Omental fat pad (tissue), 4 donors: ENCODE results near the gene DDRGK1. TPM values are rescaled to one million over a fixed set of nuclear protein-coding genes. Genes with fewer than 3 reads are reported as not detected.
A peak's percentile ranks its signal among the peaks of the same experiment; 100 is the strongest.

ENCODE experiments used
- ATAC-seq: fragments of 150-250 bp; one replicate; pipeline ENCODE4 v1.9.1; 2016; ENCODE audit warnings: mild to moderate bottlenecking, moderate library complexity; ENCODE audit not compliant: low FRiP score
- DNase-seq: peaks from one replicate; pipeline ENCODE4 v3.0.0-alpha.2; 2019; ENCODE audit warnings: low spot score
- CTCF ChIP-seq, 3 donors: fragments of 450-650 bp; IDR thresholded peaks; one replicate each; pipeline ENCODE4 v1.5.1; 2016 to 2017; ENCODE audit warnings: antibody characterized with exemption in 3 of 3, mild to moderate bottlenecking in 3 of 3, moderate library complexity in 2 of 3
- total RNA-seq, 4 donors: library from RNA; depleted of rRNA; stranded (reverse); fragments of >200 nt; gene quantifications; one replicate each; pipeline ENCODE4 v1.1.0, GENCODE V29; 2016

DDRGK1 gene
- total RNA-seq, 4 donors from 2014 or later: 61.5 to 76.5 (median 68.2) TPM

DNA sequence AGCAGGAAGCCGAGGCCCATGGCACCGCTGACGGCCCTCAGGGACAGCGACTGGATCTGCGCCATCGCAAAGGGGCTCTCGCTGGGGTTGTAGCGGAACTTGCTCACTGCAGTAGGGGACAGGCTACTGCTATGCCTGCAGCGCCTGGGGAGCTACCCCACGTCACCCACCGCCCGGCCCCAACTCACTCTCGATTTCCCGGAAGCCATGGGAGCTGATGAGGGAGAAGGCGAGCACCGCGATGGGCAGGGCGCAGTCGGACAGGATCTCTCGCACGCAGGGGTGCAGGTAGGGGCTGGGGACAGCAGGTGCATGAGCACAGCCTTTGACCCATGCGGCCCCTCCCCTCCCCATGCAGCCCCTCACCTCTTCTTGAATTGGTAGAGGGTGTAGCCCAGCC is 24.7 kb upstream of the DDRGK1 start:
- DNase-seq (no peak), ATAC-seq (no peak)

DNA sequence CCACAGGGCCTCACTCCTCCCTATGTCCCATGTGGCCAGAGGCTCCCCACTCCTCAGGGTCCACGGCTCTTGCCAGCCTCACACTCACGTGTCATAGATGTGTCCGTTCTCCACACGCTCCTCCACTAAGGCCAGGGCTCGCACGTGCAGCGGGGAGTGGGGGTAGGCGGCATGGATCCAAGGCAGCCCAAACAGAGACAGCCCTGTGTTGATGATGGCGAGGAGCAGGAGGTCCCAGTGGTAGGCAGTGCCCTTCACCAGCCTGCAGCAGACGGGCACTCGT is 24.2 kb upstream of the DDRGK1 start:
- DNase-seq (no peak), ATAC-seq (no peak)
- TF ChIP-seq CTCF (IDR thresholded peaks at IDR 0.05): no peak

More for the DNA sequence above, 24.7 kb upstream of the DDRGK1 start:
- no peak for TF ChIP-seq CTCF (IDR thresholded peaks at IDR 0.05)

DNA sequence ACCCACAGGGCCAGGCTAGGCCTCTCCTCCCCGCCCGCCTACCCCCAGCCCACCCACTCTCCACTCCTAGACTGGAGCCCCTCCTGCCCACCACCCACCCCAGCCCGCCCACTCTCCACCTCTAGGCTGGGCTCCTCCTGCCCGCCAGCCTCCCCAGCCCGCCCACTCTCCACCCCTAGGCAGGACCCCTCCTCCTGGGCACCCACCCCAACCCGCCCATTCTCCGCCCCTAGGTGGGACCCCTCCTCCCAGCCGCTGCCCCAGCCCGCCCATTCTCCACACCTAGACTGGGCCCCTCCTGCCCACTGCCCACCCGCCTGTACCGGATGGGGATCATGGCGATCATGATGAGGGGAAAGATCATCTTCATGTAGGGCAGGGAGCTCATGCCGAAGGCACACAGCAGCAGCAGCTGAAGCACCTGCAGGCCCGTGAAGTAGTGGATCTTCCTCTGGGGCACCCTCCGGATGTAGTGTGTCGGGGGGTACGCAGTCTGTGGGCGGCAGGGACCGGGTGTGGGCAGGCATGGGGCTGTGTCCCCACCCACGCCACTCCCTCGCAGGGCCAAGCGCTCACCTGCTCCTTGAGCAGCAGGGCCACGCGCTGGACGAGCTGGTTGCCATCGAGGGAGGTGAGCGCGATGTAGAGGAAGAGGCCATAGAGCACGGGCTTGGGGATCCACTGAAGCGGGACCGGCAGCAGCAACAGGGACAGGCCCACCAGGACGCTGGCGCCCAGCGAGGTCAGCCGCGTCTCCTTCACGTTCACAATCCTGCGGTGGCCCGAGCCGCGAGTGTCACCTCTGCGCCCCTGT is 23.7 kb upstream of the DDRGK1 start:
- DNase-seq (no peak), ATAC-seq (no peak)
- no peak for TF ChIP-seq CTCF (IDR thresholded peaks at IDR 0.05)

DNA sequence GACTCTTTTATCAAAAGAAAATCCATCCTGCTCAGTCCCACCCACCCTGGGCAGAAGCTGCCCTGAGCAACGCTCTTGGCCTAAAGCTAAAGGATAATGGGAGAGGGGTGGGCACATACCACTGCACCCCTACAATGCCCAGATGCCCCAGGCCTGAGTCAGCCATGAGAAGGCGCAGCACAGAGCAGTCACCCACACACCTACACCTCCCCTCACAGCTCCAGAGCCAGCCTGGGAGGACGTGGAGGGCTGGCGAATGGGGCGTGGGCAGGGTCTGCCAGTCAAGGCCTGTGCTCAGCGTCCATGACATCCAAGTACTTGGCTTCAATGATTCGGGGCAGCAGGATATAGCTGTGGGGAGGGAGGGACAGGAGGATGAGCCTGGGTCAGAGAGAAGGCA is 23.0 kb upstream of the DDRGK1 start:
- DNase-seq: no peak
- no peak for TF ChIP-seq CTCF (IDR thresholded peaks at IDR 0.05)
- ATAC-seq: peak; percentile 70

GRCh38 chr20:3226864-3227263 is 22.4 kb upstream of the DDRGK1 start:
- no peak for TF ChIP-seq CTCF (IDR thresholded peaks at IDR 0.05)

DNA sequence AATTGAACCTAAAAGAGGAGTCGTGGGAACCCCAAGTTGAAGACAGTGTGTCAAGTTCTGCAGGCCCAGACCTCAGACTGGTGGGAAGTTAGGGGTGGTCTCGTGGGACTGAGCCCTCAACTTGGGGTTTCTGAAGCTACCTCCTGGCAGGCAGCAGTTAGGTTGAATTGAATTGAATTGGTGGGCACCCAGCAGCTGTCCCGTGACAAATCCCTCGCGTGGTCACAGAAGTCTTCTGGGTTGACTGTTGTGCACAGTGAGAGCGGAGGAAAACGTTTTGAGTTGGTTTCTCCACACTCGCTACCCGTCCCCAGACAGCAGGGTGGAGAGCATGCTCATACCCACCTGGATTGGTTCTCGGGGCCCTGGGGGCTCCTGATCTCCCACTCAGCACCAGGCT is 21.6 kb upstream of the DDRGK1 start:
- DNase-seq: no peak
- no peak for TF ChIP-seq CTCF (IDR thresholded peaks at IDR 0.05)
- ATAC-seq: no peak

More at GRCh38 chr20:3226864-3227263, 22.4 kb upstream of the DDRGK1 start:
- ATAC-seq (no peak), DNase-seq (no peak)

GRCh38 chr20:3224681-3225421 is 20.4 kb upstream of the DDRGK1 start:
- TF ChIP-seq CTCF (IDR thresholded peaks at IDR 0.05): no peak
- DNase-seq (no peak), ATAC-seq (no peak)
